Measurements from ENCODE around the gene ATXN7L3. TPM values are rescaled to one million over a fixed set of nuclear protein-coding genes. Genes with fewer than 3 reads are reported as not detected.

The ATXN7L3 gene
- total and polyA plus RNA-seq, 2 donors (not counting 3 experiments of a cell fraction or from before 2014, with no cell fraction given): 61.3 to 82.5 TPM

- H3K4me3 ChIP-seq (replicated peaks in 1 of 3; ENCODE audit: insufficient read depth in 1 of 3, low read depth in 1 of 3, low read length in 3 of 3): no peak overlapping the region
- H2AFZ ChIP-seq (ENCODE audit: low read depth, low read length): no peak overlapping the region
- H3K4me1 ChIP-seq (ENCODE audit: control insufficient read depth, extremely low read depth, insufficient read depth, low read length): no peaks in the 10 kb centered on the region
- ChIA-PET CTCF (interaction anchor here (1.2 kb wide), 1 partner anchor 10 kb away, joined by 3 read pairs; no protein-coding TSS in a partner anchor), POLR2A (no interaction called here)
- peaks cover 0 to 14% of the 10 kb centered on the region in 2 experiments for H3K36me3 ChIP-seq (ENCODE audit: control insufficient read depth in 2 of 2, extremely low read depth in 1 of 2, insufficient read depth in 2 of 2, low read length in 2 of 2)
- no peak for FAIRE-seq
- no peak overlapping the region for H3K9ac ChIP-seq (replicated peaks; ENCODE audit: extremely low read depth, insufficient read depth, low read length)
- H3K9me1 ChIP-seq (replicated peaks; ENCODE audit: control insufficient read depth, extremely low read depth, insufficient read depth, low read length): no peaks in the 10 kb centered on the region
- no peaks in the 10 kb centered on the region for H3K27me3 ChIP-seq (ENCODE audit: control insufficient read depth in 2 of 2, insufficient read depth in 2 of 2, low read length in 2 of 2)
- intact Hi-C loops (cut with micrococcal nuclease): no loop called here
- dilution Hi-C loops (cut with MboI; ENCODE audit: extremely low pct_ligation_motif_present, low sequenced_read_pairs): no loop called here
- DNase-seq (ENCODE audit: low read depth, low spot score): no peak
- BruUV-seq (replicated peaks): no TSS peak
- H3K79me2 ChIP-seq (ENCODE audit: control insufficient read depth, insufficient read depth, low read length): no peaks in the 10 kb centered on the region
- no peak overlapping the region for H3K4me2 ChIP-seq (ENCODE audit: insufficient read depth, low read length)
- no peaks in the 10 kb centered on the region for H3K9me3 ChIP-seq (replicated peaks; ENCODE audit: control insufficient read depth, insufficient read depth, low read length)
- H3K27ac ChIP-seq (ENCODE audit: insufficient read depth, low read depth, low read length): no peak overlapping the region
- TF ChIP-seq GATA2 (IDR thresholded peaks at IDR 0.05; ENCODE audit: insufficient read depth, insufficient read length, low read depth, low read length): no peak
- no peak for TF ChIP-seq MAX (IDR thresholded peaks at IDR 0.05; ENCODE audit: insufficient read depth, insufficient read length)
- no peak for TF ChIP-seq POLR2AphosphoS5 (IDR thresholded peaks at IDR 0.05; ENCODE audit: insufficient read depth, low read depth, low read length)
- no peak for TF ChIP-seq CTCF (IDR thresholded peaks at IDR 0.05; ENCODE audit: extremely low read depth in 1 of 2, insufficient read depth in 1 of 2, low read depth in 1 of 2, low read length in 2 of 2)
- no peak for TF ChIP-seq EZH2 (IDR thresholded peaks at IDR 0.05; ENCODE audit: borderline replicate concordance, low read depth, low read length, severe bottlenecking)
- no peak for TF ChIP-seq MYC (IDR thresholded peaks at IDR 0.05; ENCODE audit: low read depth, low read length)
- TF ChIP-seq POLR2A (IDR thresholded peaks at IDR 0.05; ENCODE audit: low read depth, low read length): no peak
- TF ChIP-seq JUN (IDR thresholded peaks at IDR 0.05; ENCODE audit: borderline replicate concordance, insufficient read depth, insufficient read length, low read depth): no peak
- no peaks in the 10 kb centered on the region for H4K20me1 ChIP-seq (replicated peaks; ENCODE audit: control insufficient read depth, extremely low read depth, insufficient read depth, low read length)
These were observed 25.3 kb downstream of the ATXN7L3 start for GRCh38 chr17:44174427-44174826.

All from endothelial cell of umbilical vein (primary cell).